Adrenal gland (tissue), 19 donors: Measurements from ENCODE around the gene CARMIL3. TPM values are rescaled to one million over a fixed set of nuclear protein-coding genes. Genes with fewer than 3 reads are reported as not detected.
"Not testable (repeated sequence)": the region's sequence is repeated elsewhere in the genome, so short reads cannot be mapped to it uniquely, and the experiment has no call there.

Experiments
- DNase-seq, 7 donors: peaks; one replicate each; pipeline ENCODE4 v3.0.0-alpha.2; 2019 to 2020
- H3K27ac ChIP-seq, 5 donors: fragments of 200-600 bp; sonication (generic) in 4 of 5; 1 replicate in 3 of 5; 2 replicates in 2 of 5; pipeline versions ENCODE4 v1.5.1 to v1.8.0; 2016 to 2020; ENCODE audit warnings: mild to moderate bottlenecking in 1 of 5
- H3K27me3 ChIP-seq: fragments of 200-600 bp; 2 replicates; pipeline ENCODE4 v1.8.0; 2021
- H3K36me3 ChIP-seq, 2 donors: fragments of 200-600 bp; replicated peaks in 1 of 2; 1 replicate in 1 of 2; 2 replicates in 1 of 2; pipeline versions ENCODE4 v1.5.1 to v1.8.0; 2018 to 2022
- H3K4me1 ChIP-seq, 2 donors: fragments of 200-600 bp; replicated peaks in 1 of 2; 1 replicate in 1 of 2; 2 replicates in 1 of 2; pipeline versions ENCODE4 v1.5.1 to v1.8.0; 2018 to 2021
- H3K4me3 ChIP-seq, 4 donors: fragments of 200-600 bp; sonication (generic) in 3 of 4; one replicate each; pipeline ENCODE4 v1.5.1; 2016 to 2018
- H3K9me3 ChIP-seq, 3 donors: fragments of 200-600 bp; sonication (generic) in 1 of 3; replicated peaks in 1 of 3; 1 replicate in 2 of 3; 2 replicates in 1 of 3; pipeline versions ENCODE4 v1.5.1 to v1.8.0; 2016 to 2021
- CTCF ChIP-seq, 6 experiments: fragments of 450-650 bp in 4 of 6; fragments of 200-600 bp in 2 of 6; sonication (generic) in 1 of 6; IDR thresholded peaks; 1 replicate in 5 of 6; 2 replicates in 1 of 6; pipeline versions ENCODE4 v1.5.1 to v1.8.0; 2016 to 2021; ENCODE audit warnings: antibody characterized with exemption in 6 of 6, mild to moderate bottlenecking in 2 of 6, moderate library complexity in 1 of 6
- POLR2A ChIP-seq, 2 donors: fragments of 450-650 bp; IDR thresholded peaks; one replicate each; pipeline ENCODE4 v1.6.1; 2017; ENCODE audit warnings: antibody characterized with exemption in 2 of 2, mild to moderate bottlenecking in 2 of 2, moderate library complexity in 1 of 2
- WGBS, 4 donors: extraction: QIAGEN DNeasy Blood & Tissue Kit in 2 of 4; methylation state at CpG; one replicate each; pipeline versions ENCODE4 v1.1.5 to v1.1.7; 2013 to 2017; 5-methylcytosine and 5-hydroxymethylcytosine counted together
- intact Hi-C, 2 donors: fragments of 100-400 bp; cut with DNase I; formaldehyde crosslinking; loops; one replicate each; pipeline versions ENCODE4 v1.14.1 to v1.15.0; 2022 to 2023
- long read RNA-seq, 10 donors: library from polyadenylated mRNA in 3 of 10; unstranded in 2 of 10; stranded (forward) in 1 of 10; transcript quantifications; one replicate each; pipeline ENCODE4 v2.0.0 and lab custom pipeline, GENCODE V29; 2021 to 2026
- polyA plus RNA-seq, 3 donors: library from polyadenylated mRNA; stranded (reverse); fragments of 200-250 nt in 2 of 3; fragments of 350-450 nt in 1 of 3; fragmentation: Illumina TruSeq in 1 of 3; extraction: RNeasy Lipid Tissue Mini Kit (QIAGEN cat#74804) in 1 of 3; gene quantifications; one replicate each; pipeline ENCODE4 v1.2.3, GENCODE V29; 2013 to 2014
- total RNA-seq, 9 donors: library from RNA; depleted of rRNA in 4 of 9; stranded (reverse); fragments of >200 nt in 4 of 9; fragments of 120-200 nt in 1 of 9; fragmentation: NEBNext Ultra II Directional in 1 of 9; extraction: Animal tissue kit (Norgen Biotek cat#: 25700) in 1 of 9; gene quantifications; one replicate each; pipeline versions ENCODE4 v1.1.0 to v1.2.4, GENCODE V29; 2013 to 2023
- donor health status: healthy with polysubstance abuse.
- donor health status: Bipolar disorder and iron deficiency.
- donor health status: DM: yes; HTN: yes; CAD: no.
- donor health status: DM: no; HTN: no; CAD: no.
- donor health status: DM: no; HTN: no; CAD: no.
- donor health status: DM: yes; HTN: yes; CAD: no.

CARMIL3 gene
- 1 to 10 TPM in 2 of 9 donors, under 1 TPM in 6, not detected in 1; 0.17 to 1.1 (median 0.68) TPM for total RNA-seq
- 1 to 10 TPM in 2 of 3 donors, under 1 TPM in 1; 0.73 to 5.8 (median 1.7) TPM for polyA plus RNA-seq
- long read RNA-seq, donor 1 = 0 reads
- long read RNA-seq, donor 2 = 0 reads
- long read RNA-seq, donor 3 = 0 reads
- long read RNA-seq, donor 4, partial matches to known transcripts = 0 of 1 reads
- long read RNA-seq, donor 4, other reads (novel, unspliced or antisense) = 1 of 1 reads
- long read RNA-seq, donor 5 = 0 reads
- long read RNA-seq, donor 6 = 0 reads
- long read RNA-seq, donor 7 = 0 reads
- long read RNA-seq, donor 8 = 0 reads
- long read RNA-seq, donor 9 = 0 reads
- long read RNA-seq, donor 10 = 0 reads

- H3K9me3 ChIP-seq = no peaks in the 10 kb centered on the region
- peak within 1 kb of the TSS in 2 of 4 donors; percentile 28 to 75 for H3K4me3 ChIP-seq
- H3K36me3 ChIP-seq = no peaks in the 10 kb centered on the region
- H3K27ac ChIP-seq = peak within 1 kb of the TSS in 2 of 5 donors; percentile 23 to 45
- H3K27me3 ChIP-seq = no peaks in the 10 kb centered on the region
- 0 to 1% (median 0%) methylated on average over 6 to 92 of the region's 92 CpGs for WGBS, 4 donors
- intact Hi-C loops = loop anchor here in 1 of 2 donors (10.0 kb wide), 1 partner anchor 243 kb away; the partner anchor contains the start of genes DHRS1 and NOP9
- peaks cover 13 to 16% of the 10 kb centered on the region in 2 donors for H3K4me1 ChIP-seq
- DNase-seq = peak; percentile 38 to 70 (median 54)
- TF ChIP-seq CTCF (IDR thresholded peaks at IDR 0.05) (no peak), POLR2A (IDR thresholded peaks at IDR 0.05) (peak; percentile 18 to 35)
Measured at GRCh38 chr14:24051789-24052655, at the start of gene CARMIL3. TSS of gene CARMIL3 (plus strand) at chr14:24052009. CDS start at chr14:24052154, 145 bp downstream.

GRCh38 chr14:24006471-24006816 lies 45.4 kb upstream of the CARMIL3 start:
- H3K4me3 ChIP-seq, DNase-seq, H3K9me3 ChIP-seq, H3K36me3 ChIP-seq, intact Hi-C loops, H3K4me1 ChIP-seq, H3K27ac ChIP-seq, H3K27me3 ChIP-seq: not testable (repeated sequence)
- 0 to 7% methylated on average over 1 to 6 of the region's 15 CpGs; no CpG with 5 or more reads in 2 of the 4 donors for WGBS, 4 donors

- H3K27ac ChIP-seq, H3K4me3 ChIP-seq, H3K9me3 ChIP-seq, intact Hi-C loops, H3K4me1 ChIP-seq, H3K36me3 ChIP-seq, H3K27me3 ChIP-seq: not testable (repeated sequence)
- peak in 6 of 7 donors; percentile 38 to 76 (median 52) for DNase-seq
- 5 to 6% methylated on average over 35 to 60 of the region's 62 CpGs; no CpG with 5 or more reads in 2 of the 4 donors for WGBS, 4 donors
Measured at GRCh38 chr14:24006817-24007652, 44.8 kb upstream of the CARMIL3 start.

DNA sequence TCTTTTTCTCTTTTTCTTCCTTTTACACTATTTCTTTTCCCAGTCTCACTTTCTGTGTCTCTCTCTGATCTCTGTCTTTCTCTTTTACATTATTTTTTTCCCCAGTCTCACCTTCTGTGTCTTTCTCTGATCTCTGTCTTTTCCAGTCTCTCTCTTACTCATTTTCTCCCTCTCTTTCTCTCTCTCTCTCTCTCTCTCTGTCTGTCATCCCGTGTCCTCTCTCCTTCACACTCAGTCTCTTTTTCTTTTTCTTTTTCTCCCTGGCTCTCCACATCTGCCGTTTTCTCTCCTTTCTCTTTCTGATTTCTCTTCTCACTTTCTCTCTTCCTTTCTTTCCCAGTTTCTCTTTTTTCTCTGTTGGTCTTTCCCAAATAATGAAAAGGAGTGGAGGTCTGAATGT lies 40.8 kb upstream of the CARMIL3 start:
- 67 to 74% (median 73%) methylated on average over 2 of the region's 2 CpGs for WGBS, 4 donors
- DNase-seq = no peak
- no peaks in the 10 kb centered on the region for H3K36me3 ChIP-seq
- no peak overlapping the region for H3K27ac ChIP-seq
- TF ChIP-seq POLR2A (IDR thresholded peaks at IDR 0.05) = no peak
- no peaks in the 10 kb centered on the region for H3K27me3 ChIP-seq
- no peak overlapping the region for H3K4me3 ChIP-seq
- H3K4me1 ChIP-seq = no peaks in the 10 kb centered on the region
- H3K9me3 ChIP-seq = no peaks in the 10 kb centered on the region
- intact Hi-C loops = no loop called here

- H3K27ac ChIP-seq, H3K36me3 ChIP-seq, intact Hi-C loops, H3K27me3 ChIP-seq, H3K9me3 ChIP-seq, DNase-seq, H3K4me1 ChIP-seq, H3K4me3 ChIP-seq: not testable (repeated sequence)
- 56 to 68% (median 63%) methylated on average over 4 of the region's 4 CpGs for WGBS, 4 donors
Measured at GRCh38 chr14:24012726-24013273, 39.0 kb upstream of the CARMIL3 start.
